DND-41 (cell line): Measurements from ENCODE around the gene TAB3.

Experiments used
- ATAC-seq: fragments of 200-7000 bp; cut with Tn5 transposase; 3 replicates; pipeline ENCODE4 v1.9.1; 2021; ENCODE audit warnings: low read depth; ENCODE audit not compliant: insufficient read depth
- DNase-seq: peaks from one replicate; pipeline ENCODE4 v3.0.0-alpha.2; 2020
- H2AFZ ChIP-seq: 2 replicates; pipeline ENCODE4 v1.6.0; 2012; ENCODE audit warnings: low read depth, low read length
- H3K27ac ChIP-seq: 2 replicates; pipeline ENCODE4 v1.5.1; 2012; ENCODE audit warnings: low read length, inconsistent platforms
- H3K27me3 ChIP-seq: fragments of 200-600 bp; sonication (generic); 2 replicates; pipeline ENCODE4 v1.6.0; 2012; ENCODE audit warnings: low read length, mild to moderate bottlenecking, inconsistent platforms; ENCODE audit not compliant: insufficient read depth, poor library complexity
- H3K36me3 ChIP-seq: 2 replicates; pipeline ENCODE4 v1.5.1; 2012; ENCODE audit warnings: low read length, inconsistent platforms; ENCODE audit not compliant: insufficient read depth
- H3K4me1 ChIP-seq: 2 replicates; pipeline ENCODE4 v1.5.1; 2012; ENCODE audit warnings: mild to moderate bottlenecking, low read length; ENCODE audit not compliant: insufficient read depth
- H3K4me2 ChIP-seq: 2 replicates; pipeline ENCODE4 v1.6.0; 2012; ENCODE audit warnings: mild to moderate bottlenecking, moderate library complexity, low read length, inconsistent platforms; ENCODE audit not compliant: insufficient read depth
- H3K4me3 ChIP-seq, 2 experiments: fragments of 200-600 bp in 1 of 2; shearing (Covaris generic) in 1 of 2; 2 replicates each; pipeline ENCODE4 v1.5.1; 2012 to 2016; ENCODE audit warnings: inconsistent platforms in 2 of 2, low read length in 2 of 2, mild to moderate bottlenecking in 2 of 2, low read depth in 1 of 2, moderate library complexity in 1 of 2
- H3K79me2 ChIP-seq: 2 replicates; pipeline ENCODE4 v1.6.0; 2012; ENCODE audit warnings: low read length, inconsistent platforms; ENCODE audit not compliant: insufficient read depth
- H3K9ac ChIP-seq: 2 replicates; pipeline ENCODE4 v1.6.0; 2012; ENCODE audit warnings: low read depth, mild to moderate bottlenecking, inconsistent platforms, low read length, moderate library complexity
- H3K9me3 ChIP-seq: 2 replicates; pipeline ENCODE4 v1.5.1; 2012; ENCODE audit warnings: low read length, moderate library complexity, mild to moderate bottlenecking, inconsistent platforms; ENCODE audit not compliant: insufficient read depth, severe bottlenecking
- H4K20me1 ChIP-seq: 2 replicates; pipeline ENCODE4 v1.6.0; 2012; ENCODE audit warnings: low read length; ENCODE audit not compliant: insufficient read depth
- EZH2 ChIP-seq: IDR thresholded peaks from 3 replicates; pipeline ENCODE4 v1.6.1; 2012; ENCODE audit warnings: borderline replicate concordance, low read depth, mild to moderate bottlenecking, moderate library complexity, low read length, inconsistent platforms; ENCODE audit not compliant: severe bottlenecking
- TF ChIP-seq, protein P1 (sequence below): IDR thresholded peaks from 2 replicates; pipeline ENCODE4 v1.5.1; 2012; ENCODE audit warnings: borderline replicate concordance, low read length, moderate library complexity, mild to moderate bottlenecking; ENCODE audit not compliant: poor library complexity, severe bottlenecking; ENCODE audit errors: extremely low read depth

The TAB3 gene

DNA sequence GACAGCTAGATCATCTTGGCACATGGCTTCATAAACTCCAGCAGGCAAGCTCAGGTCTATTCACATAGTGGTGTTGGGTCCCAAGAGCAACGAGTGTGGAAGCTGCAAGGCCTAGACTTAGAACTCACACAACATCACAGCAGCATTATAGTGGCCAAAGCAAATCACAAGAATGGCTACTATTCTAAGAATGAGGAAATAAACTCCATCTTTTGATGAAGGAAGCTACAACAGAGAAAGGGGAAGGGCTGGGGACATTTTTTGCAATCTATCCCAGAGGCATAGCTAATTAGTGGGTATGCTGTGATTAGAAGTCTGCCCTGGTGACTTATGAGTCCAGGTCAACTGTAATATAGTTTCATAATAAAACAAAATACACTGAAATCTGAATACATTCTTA, 42.9 kb upstream of the TAB3 start:
- H3K4me1 ChIP-seq, result no peaks in the 10 kb centered on the region
- ATAC-seq, result no peak
- no peak overlapping the region for H3K4me3 ChIP-seq
- no peak overlapping the region for H3K4me2 ChIP-seq
- TF ChIP-seq, protein P1, sequence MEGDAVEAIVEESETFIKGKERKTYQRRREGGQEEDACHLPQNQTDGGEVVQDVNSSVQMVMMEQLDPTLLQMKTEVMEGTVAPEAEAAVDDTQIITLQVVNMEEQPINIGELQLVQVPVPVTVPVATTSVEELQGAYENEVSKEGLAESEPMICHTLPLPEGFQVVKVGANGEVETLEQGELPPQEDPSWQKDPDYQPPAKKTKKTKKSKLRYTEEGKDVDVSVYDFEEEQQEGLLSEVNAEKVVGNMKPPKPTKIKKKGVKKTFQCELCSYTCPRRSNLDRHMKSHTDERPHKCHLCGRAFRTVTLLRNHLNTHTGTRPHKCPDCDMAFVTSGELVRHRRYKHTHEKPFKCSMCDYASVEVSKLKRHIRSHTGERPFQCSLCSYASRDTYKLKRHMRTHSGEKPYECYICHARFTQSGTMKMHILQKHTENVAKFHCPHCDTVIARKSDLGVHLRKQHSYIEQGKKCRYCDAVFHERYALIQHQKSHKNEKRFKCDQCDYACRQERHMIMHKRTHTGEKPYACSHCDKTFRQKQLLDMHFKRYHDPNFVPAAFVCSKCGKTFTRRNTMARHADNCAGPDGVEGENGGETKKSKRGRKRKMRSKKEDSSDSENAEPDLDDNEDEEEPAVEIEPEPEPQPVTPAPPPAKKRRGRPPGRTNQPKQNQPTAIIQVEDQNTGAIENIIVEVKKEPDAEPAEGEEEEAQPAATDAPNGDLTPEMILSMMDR, result no peak
- no peak for TF ChIP-seq EZH2
- H3K27me3 ChIP-seq, result no peaks in the 10 kb centered on the region
- H3K27ac ChIP-seq, result no peak overlapping the region
- H3K9me3 ChIP-seq, result no peaks in the 10 kb centered on the region
- no peak overlapping the region for H2AFZ ChIP-seq
- H3K79me2 ChIP-seq, result no peaks in the 10 kb centered on the region
- H4K20me1 ChIP-seq, result no peaks in the 10 kb centered on the region
- DNase-seq, result no peak
- no peaks in the 10 kb centered on the region for H3K36me3 ChIP-seq
- no peak overlapping the region for H3K9ac ChIP-seq

- no peak for ATAC-seq
- H3K4me2 ChIP-seq, result no peak overlapping the region
- no peak overlapping the region for H2AFZ ChIP-seq
- DNase-seq, result no peak
- H3K9me3 ChIP-seq, result no peaks in the 10 kb centered on the region
- H4K20me1 ChIP-seq, result no peaks in the 10 kb centered on the region
- H3K9ac ChIP-seq, result no peak overlapping the region
- no peaks in the 10 kb centered on the region for H3K4me1 ChIP-seq
- H3K27me3 ChIP-seq, result no peaks in the 10 kb centered on the region
- no peak overlapping the region for H3K27ac ChIP-seq
- no peaks in the 10 kb centered on the region for H3K36me3 ChIP-seq
- no peak overlapping the region for H3K4me3 ChIP-seq
- H3K79me2 ChIP-seq, result no peaks in the 10 kb centered on the region
- TF ChIP-seq, protein P1, result no peak
- no peak for TF ChIP-seq EZH2
Measured at GRCh38 chrX:30930679-30931078, 41.6 kb upstream of the TAB3 start.

DNA sequence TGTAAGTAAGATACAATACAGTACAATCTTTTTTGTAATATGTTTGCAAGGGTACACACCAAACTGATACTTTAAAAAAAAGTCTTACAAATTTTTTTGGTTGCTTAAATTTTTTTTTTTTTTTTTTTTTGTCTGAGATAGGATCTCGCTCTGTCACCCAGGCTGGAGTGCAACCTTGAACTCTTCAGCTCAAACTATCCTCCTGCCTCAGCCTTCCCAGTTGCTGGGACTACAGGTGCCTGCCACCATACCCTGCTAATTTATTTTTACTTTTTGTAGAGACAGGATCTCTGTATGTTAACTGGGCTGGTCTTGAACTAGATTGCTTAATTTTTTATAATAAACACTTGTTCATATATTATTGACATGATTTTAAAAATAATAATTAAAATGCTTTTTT, 41.1 kb upstream of the TAB3 start:
- DNase-seq, result no peak
- Histone ChIP-seq H4K20me1 (no peaks in the 10 kb centered on the region), H3K9me3 (no peaks in the 10 kb centered on the region), H3K4me2 (no peak overlapping the region), H3K36me3 (no peaks in the 10 kb centered on the region), H2AFZ (no peak overlapping the region), H3K4me1 (no peaks in the 10 kb centered on the region), H3K79me2 (no peaks in the 10 kb centered on the region), H3K27ac (no peak overlapping the region), H3K27me3 (no peaks in the 10 kb centered on the region), H3K9ac (no peak overlapping the region), H3K4me3 (no peak overlapping the region)
- no peak for ATAC-seq
- TF ChIP-seq EZH2, result no peak
- TF ChIP-seq, protein P1, result no peak

- Histone ChIP-seq H3K27ac (no peak overlapping the region), H3K9ac (no peak overlapping the region), H3K9me3 (no peaks in the 10 kb centered on the region), H3K36me3 (no peaks in the 10 kb centered on the region), H3K79me2 (no peaks in the 10 kb centered on the region), H3K4me2 (no peak overlapping the region), H3K4me1 (no peaks in the 10 kb centered on the region), H2AFZ (no peak overlapping the region), H3K27me3 (no peaks in the 10 kb centered on the region), H4K20me1 (no peaks in the 10 kb centered on the region), H3K4me3 (no peak overlapping the region)
- DNase-seq, result no peak
- TF ChIP-seq EZH2, result no peak
- TF ChIP-seq, protein P1, result no peak
- no peak for ATAC-seq
Measured at GRCh38 chrX:30920271-30920670, 31.2 kb upstream of the TAB3 start.
